K562 (cell line): ENCODE data around the gene HOTAIR. TPM values are rescaled to one million over a fixed set of nuclear protein-coding genes. Genes with fewer than 3 reads are reported as not detected.

ENCODE experiments used
- E4F1 ChIP-seq: fragments of 250-450 bp; sonication (Bioruptor Pico); IDR thresholded peaks from 2 replicates; pipeline ENCODE4 v1.5.0; 2021; ENCODE audit warnings: mild to moderate bottlenecking, borderline replicate concordance
- ZNF609 ChIP-seq: sonication (generic); formaldehyde crosslinking; IDR thresholded peaks from 2 replicates; pipeline ENCODE4 v1.8.1; 2023; ENCODE audit warnings: missing genetic modification reagents, mild to moderate bottlenecking, borderline replicate concordance
- ZNF639 ChIP-seq, 2 experiments: fragments of 200-800 bp in 1 of 2; sonication (Bioruptor generic) in 1 of 2; sonication (generic) in 1 of 2; formaldehyde crosslinking in 1 of 2; IDR thresholded peaks in 1 of 2; conservative IDR thresholded peaks in 1 of 2; 2 replicates each; pipeline versions ENCODE4 v1.5.0 to v1.6.1; 2016 to 2020; ENCODE audit warnings: missing compliant biosample characterization in 1 of 2, missing genetic modification characterization in 1 of 2, missing genetic modification reagents in 1 of 2
- polyA plus RNA-seq, 8 experiments: library from polyadenylated mRNA; depleted of rRNA in 4 of 8; stranded (reverse) in 5 of 8; unstranded in 3 of 8; fragments of >200 nt; fragmentation: Nextera tagmentation in 2 of 8; fragmentation: Illumina TruSeq in 1 of 8; extraction: Ambion mirVana in 2 of 8; extraction: Trizol in 1 of 8; gene quantifications; 2 replicates each; pipeline versions ENCODE4 v1.2.1 to v1.2.3, GENCODE V29; 2011 to 2014; ENCODE audit warnings: inconsistent platforms in 1 of 8, missing spikeins in 1 of 8
- total RNA-seq, 7 experiments: library from RNA; depleted of rRNA in 6 of 7; stranded (reverse); fragments of >200 nt in 6 of 7; fragmentation: Illumina TruSeq in 2 of 7; extraction: Trizol in 2 of 7; gene quantifications; 2 replicates each; pipeline versions ENCODE4 v1.2.1 to v1.2.3, GENCODE V29; 2011 to 2021; ENCODE audit warnings: low replicate concordance in 1 of 7

HOTAIR gene
- total and polyA plus RNA-seq, 9 of the 15 experiments (the other 6 are each of a cell fraction or from before 2014, with no cell fraction given), result 0.04 TPM; not detected in 8

- TF ChIP-seq ZNF609 (CRISPR knock-in tag) (no peak), E4F1 (CRISPR knock-in tag) (no peak), ZNF639 (CRISPR knock-in tag; conservative IDR thresholded peaks at IDR 0.05 in 1 of 2, IDR thresholded peaks at IDR 0.05 in 1 of 2) (no peak)
Measured at GRCh38 chr12:54024127-54024526, 49.4 kb upstream of the HOTAIR start (continued).
